Measurements from ENCODE around the gene ACSL1. TPM values are rescaled to one million over a fixed set of nuclear protein-coding genes. Genes with fewer than 3 reads are reported as not detected.

ACSL1 gene
- total and polyA plus RNA-seq, 2 of the 8 experiments (the other 6 are each of a cell fraction or from before 2014, with no cell fraction given) = 2.3 to 8.7 TPM

- H4K20me1 ChIP-seq (replicated peaks in 1 of 2; ENCODE audit: control insufficient read depth in 1 of 2, insufficient read depth in 2 of 2, low read length in 2 of 2) = no peaks in the 10 kb centered on the region
- no peak overlapping the region for H4K91ac ChIP-seq (replicated peaks; ENCODE audit: insufficient read length, low read length)
- no peak overlapping the region for H2BK15ac ChIP-seq (ENCODE audit: low read length)
- H3K4me3 ChIP-seq (ENCODE audit: extremely low read depth in 1 of 4, insufficient read depth in 2 of 4, low read depth in 3 of 4, low read length in 4 of 4) = no peak overlapping the region
- H3K79me1 ChIP-seq (ENCODE audit: low read depth, low read length) = no peaks in the 10 kb centered on the region
- no peaks in the 10 kb centered on the region for H3K23me2 ChIP-seq (ENCODE audit: low read depth, low read length)
- no peaks in the 10 kb centered on the region for H3K36me3 ChIP-seq (ENCODE audit: control insufficient read depth in 2 of 4, insufficient read depth in 4 of 4, low read length in 3 of 4)
- H3K23ac ChIP-seq (ENCODE audit: insufficient read length) = no peak overlapping the region
- H3K79me2 ChIP-seq (ENCODE audit: control insufficient read depth in 1 of 2, insufficient read depth in 2 of 2, low read length in 2 of 2) = no peaks in the 10 kb centered on the region
- no peaks in the 10 kb centered on the region for H3K9me3 ChIP-seq (ENCODE audit: insufficient read depth in 2 of 2, low read depth in 1 of 2, low read length in 1 of 2)
- H3K14ac ChIP-seq (ENCODE audit: insufficient read length) = no peak overlapping the region
- no peak overlapping the region for H3K9ac ChIP-seq (replicated peaks in 1 of 4; ENCODE audit: extremely low read depth in 1 of 4, low read depth in 3 of 4, low read length in 3 of 4)
- DNase-seq (ENCODE audit: low read depth in 1 of 2, low spot score in 2 of 2) (no peak), FAIRE-seq (no peak)
- no peak overlapping the region for H3K18ac ChIP-seq (ENCODE audit: extremely low read depth, low read length)
- ChIA-PET POLR2A (ENCODE audit: partially characterized antibody) (no interaction called here), CTCF (ENCODE audit: partially characterized antibody) (no interaction called here)
- peaks cover 0 to 1% (median under 1%) of the 10 kb centered on the region in 4 experiments; a peak in 3 of 7 replicates for H3K4me1 ChIP-seq (replicated peaks in 1 of 4; ENCODE audit: control insufficient read depth in 3 of 4, insufficient read depth in 4 of 4, low read length in 3 of 4)
- no peak overlapping the region for H4K5ac ChIP-seq (ENCODE audit: insufficient read length, low read depth, low read length)
- no peak overlapping the region for H2BK5ac ChIP-seq (ENCODE audit: low read depth, low read length)
- no peak overlapping the region for H2AK5ac ChIP-seq (ENCODE audit: low read depth, low read length)
- no peak overlapping the region for H3K27ac ChIP-seq (ENCODE audit: low read depth, low read length)
- no peak overlapping the region for H3K56ac ChIP-seq (replicated peaks; ENCODE audit: insufficient read length, low read depth, low read length)
- H2AFZ ChIP-seq (ENCODE audit: low read length) = no peak overlapping the region
- H2BK12ac ChIP-seq (ENCODE audit: low read depth, low read length) = no peak overlapping the region
- TF ChIP-seq POLR2AphosphoS5 (IDR thresholded peaks at IDR 0.05; ENCODE audit: low read depth, low read length) (no peak), CBX8 (IDR thresholded peaks at IDR 0.05; ENCODE audit: borderline replicate concordance, low read depth, low read length) (no peak), NRF1 (IDR thresholded peaks at IDR 0.05; ENCODE audit: low read depth, low read length) (no peak), JUND (IDR thresholded peaks at IDR 0.05; ENCODE audit: low read length) (no peak), SIX5 (IDR thresholded peaks at IDR 0.05; ENCODE audit: low read depth, low read length) (no peak), E2F6 (IDR thresholded peaks at IDR 0.05) (no peak), KDM4A (IDR thresholded peaks at IDR 0.05; ENCODE audit: low read depth, low read length, severe bottlenecking) (no peak), KDM1A (IDR thresholded peaks at IDR 0.05; ENCODE audit: borderline replicate concordance, low read length) (no peak)
- no peak overlapping the region for H2BK120ac ChIP-seq (replicated peaks; ENCODE audit: low read depth, low read length)
- H3K27me3 ChIP-seq (replicated peaks in 1 of 4; ENCODE audit: control insufficient read depth in 3 of 4, extremely low read depth in 1 of 4, insufficient read depth in 3 of 4, low read length in 3 of 4) = no peaks in the 10 kb centered on the region
- H2BK20ac ChIP-seq (ENCODE audit: low read length) = no peak overlapping the region
- H3K4ac ChIP-seq (replicated peaks; ENCODE audit: insufficient read length, low read depth, low read length) = no peak overlapping the region
- no peak overlapping the region for H4K8ac ChIP-seq (ENCODE audit: extremely low read depth, insufficient read depth, low read length)
- no peak overlapping the region for H3K4me2 ChIP-seq (ENCODE audit: insufficient read depth in 1 of 2, low read depth in 2 of 2, low read length in 2 of 2)
- 93% methylated on average over 7 of the region's 7 CpGs; no CpG with 5 or more reads in 1 of the 2 experiments for WGBS, 2 experiments (ENCODE audit: extremely low coverage in 1 of 2, insufficient coverage in 1 of 2, insufficient read length in 1 of 2, insufficient replicate concordance in 2 of 2, low coverage in 1 of 2, low lambda C conversion rate in 2 of 2, missing lambda C conversion rate in 1 of 2)
Observed at GRCh38 chr4:184798504-184798903, 27.3 kb downstream of the ACSL1 start.

All from H1 (cell line).